C4-2B (cell line): ENCODE data around the gene PSMB10.
"Not testable (repeated sequence)": the region's sequence is repeated elsewhere in the genome, so short reads cannot be mapped to it uniquely, and the experiment has no call there.

Experiments
- H3K27ac ChIP-seq: fragments of 450-650 bp; 2 replicates; pipeline ENCODE4 v1.5.1; 2017
- ZFX ChIP-seq: fragments of 450-650 bp; IDR thresholded peaks from 2 replicates; pipeline ENCODE4 v1.6.1; 2017
- TF ChIP-seq, protein P1 (sequence below): fragments of 450-650 bp; conservative IDR thresholded peaks from 2 replicates; pipeline ENCODE4 v1.5.1; 2017; ENCODE audit warnings: mild to moderate bottlenecking

The PSMB10 gene

DNA sequence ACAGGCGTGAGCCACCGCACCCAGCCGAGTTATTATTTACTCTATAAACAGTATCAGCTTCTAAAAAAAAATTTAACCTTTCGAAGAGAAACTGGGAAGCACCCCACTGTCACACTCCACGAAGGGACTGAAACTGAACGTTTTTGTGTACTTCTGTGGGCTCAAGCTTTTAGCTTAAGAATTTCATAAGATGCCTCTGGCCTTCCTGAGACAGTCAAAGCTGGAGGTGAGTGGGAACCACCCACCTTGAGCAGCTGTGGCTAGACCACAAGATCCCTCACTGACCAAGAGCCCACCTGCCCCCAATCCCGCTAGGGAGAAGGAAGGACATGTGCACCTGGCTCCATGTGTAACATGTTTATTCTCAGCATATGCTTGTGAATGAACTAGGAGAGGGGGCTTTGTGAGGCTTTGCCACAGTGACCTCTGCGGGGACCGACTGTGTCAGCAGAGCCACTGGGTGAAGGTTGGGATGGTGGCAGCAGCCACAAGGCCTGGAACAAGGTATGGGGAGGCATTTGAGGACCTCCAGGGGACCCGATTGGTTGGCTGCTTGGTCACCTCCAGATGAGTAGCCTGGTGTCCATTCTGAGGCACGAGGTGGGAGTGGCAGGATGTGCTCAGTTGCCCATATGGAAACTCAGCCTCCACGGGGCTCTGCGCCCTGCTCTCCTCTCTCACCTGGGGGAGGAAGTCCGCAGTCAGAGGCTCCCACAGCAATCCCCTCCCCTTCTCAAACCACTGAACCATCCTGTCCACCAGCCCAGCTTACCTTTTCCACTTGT is 38.9 kb upstream of the PSMB10 start:
- H3K27ac ChIP-seq = no peak overlapping the region
- no peak for TF ChIP-seq ZFX
- TF ChIP-seq, protein P1, sequence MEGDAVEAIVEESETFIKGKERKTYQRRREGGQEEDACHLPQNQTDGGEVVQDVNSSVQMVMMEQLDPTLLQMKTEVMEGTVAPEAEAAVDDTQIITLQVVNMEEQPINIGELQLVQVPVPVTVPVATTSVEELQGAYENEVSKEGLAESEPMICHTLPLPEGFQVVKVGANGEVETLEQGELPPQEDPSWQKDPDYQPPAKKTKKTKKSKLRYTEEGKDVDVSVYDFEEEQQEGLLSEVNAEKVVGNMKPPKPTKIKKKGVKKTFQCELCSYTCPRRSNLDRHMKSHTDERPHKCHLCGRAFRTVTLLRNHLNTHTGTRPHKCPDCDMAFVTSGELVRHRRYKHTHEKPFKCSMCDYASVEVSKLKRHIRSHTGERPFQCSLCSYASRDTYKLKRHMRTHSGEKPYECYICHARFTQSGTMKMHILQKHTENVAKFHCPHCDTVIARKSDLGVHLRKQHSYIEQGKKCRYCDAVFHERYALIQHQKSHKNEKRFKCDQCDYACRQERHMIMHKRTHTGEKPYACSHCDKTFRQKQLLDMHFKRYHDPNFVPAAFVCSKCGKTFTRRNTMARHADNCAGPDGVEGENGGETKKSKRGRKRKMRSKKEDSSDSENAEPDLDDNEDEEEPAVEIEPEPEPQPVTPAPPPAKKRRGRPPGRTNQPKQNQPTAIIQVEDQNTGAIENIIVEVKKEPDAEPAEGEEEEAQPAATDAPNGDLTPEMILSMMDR = no peak

DNA sequence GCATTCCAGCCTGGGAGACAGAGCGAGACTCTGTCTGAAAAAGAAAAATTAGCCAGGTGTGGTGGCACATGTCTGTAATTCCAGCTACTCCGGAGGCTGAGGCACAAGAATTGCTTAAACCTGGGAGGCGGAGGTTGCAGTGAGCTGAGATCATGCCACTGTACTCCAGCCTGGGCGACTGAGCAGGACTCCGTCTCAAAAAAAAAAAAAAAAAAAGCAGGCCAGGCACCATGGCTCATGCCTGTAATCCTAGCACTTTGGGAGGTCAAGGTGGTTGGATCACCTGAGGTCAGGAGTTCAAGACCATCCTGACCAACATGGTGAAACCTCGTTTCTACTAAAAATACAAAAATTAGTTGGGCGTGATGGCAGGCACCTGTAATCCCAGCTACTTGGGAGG is 35.6 kb upstream of the PSMB10 start:
- H3K27ac ChIP-seq = not testable (repeated sequence)

DNA sequence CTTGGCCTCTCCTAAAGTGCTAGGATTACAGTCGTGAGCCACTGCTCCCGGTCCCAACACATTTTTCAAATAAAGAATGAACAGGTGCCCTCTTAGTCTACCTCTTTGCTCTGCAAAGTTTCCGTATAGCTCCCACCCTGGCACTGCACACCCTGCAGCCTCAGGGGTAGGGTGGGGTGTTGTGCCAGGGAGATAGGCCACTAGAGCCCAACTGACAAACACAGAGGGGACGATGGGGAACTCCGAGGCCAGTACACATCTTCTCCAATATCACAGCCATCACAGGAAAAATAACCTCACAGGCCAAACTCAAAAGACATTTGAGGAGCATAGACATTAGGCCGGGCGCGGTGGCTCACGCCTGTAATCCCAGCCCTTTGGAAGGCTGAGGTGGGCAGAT is 34.5 kb upstream of the PSMB10 start:
- TF ChIP-seq ZFX = no peak
- TF ChIP-seq, protein P1 = no peak
- H3K27ac ChIP-seq = no peak overlapping the region

DNA sequence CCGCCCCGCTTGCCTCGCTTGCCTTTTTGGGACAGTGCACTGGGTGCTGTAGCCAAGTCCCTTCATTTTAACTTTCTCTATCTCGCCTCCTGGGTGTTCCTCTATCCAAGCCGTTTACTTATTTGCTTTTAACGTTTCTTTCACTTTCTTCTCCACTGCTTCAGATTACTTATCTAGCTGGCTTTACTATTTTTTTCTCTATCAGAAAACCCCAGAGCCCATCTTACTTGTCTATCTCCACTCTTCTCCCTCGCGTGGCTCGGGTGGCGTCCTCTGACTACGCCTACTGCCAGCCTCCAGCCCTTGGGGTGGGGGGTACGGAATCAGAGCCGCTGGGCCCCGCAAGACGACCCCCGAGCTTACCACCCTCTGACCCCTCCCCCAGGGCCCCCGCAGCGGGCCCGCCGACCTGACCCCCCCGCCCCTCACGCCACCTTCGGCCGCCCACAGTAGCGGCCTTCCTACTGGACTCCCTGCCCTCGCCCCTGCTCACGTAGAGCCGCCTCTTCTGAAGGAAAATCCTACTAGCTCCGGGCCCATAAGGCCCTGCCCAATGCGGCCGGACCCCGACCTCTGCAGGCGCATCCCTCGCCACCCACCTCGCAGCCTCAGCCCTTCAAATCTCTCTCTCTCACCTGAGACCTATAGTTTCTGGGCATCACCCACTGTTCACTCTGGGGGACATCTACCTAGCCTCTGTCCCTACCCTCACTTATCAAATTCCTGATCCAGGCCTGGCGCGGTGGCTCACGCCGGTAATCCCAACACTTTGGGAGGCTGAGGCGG is 32.8 kb upstream of the PSMB10 start:
- H3K27ac ChIP-seq = no peak overlapping the region
- TF ChIP-seq ZFX = no peak
- TF ChIP-seq, protein P1 = no peak

DNA sequence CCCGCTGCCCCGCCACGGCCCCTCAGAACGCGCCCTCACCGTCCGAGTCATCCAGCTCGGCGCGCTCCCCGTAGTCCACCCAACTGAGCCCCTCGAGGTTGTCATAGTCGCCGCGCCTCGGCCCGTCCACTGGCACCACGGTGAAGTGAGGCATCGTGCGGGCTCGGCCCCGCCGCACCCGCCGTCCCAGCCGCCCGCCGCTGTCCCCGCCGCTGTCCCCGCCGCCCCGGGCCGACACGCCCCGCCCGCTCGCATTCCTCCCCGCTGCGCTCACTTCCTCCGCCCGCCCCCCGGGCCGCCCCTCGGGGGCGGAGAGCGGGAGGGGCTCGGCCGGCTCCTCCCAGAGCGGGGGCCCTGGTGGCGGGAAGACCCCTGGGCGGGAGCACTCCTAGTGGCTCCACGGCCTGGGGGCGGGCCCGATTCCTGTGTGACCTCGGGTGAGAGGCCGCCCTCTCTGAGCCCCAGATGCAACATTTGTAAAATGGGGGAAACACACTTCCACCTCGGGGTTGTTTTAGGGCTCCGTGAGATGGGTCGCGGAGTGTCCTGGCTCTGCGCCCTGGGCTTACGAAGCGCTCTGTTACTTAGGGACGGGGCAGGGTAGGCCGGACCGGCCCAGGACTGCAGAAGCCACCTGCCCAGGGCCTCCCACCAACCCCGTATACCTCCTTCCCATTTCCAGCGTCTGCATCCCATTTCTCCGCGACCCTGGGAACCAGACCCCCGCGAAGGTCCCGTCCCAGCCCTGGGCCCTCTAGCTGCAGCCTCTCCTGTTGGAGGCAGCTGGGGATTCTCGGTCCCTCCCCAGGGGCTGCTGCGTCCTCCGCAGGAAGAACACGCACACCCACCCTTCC is 32.0 kb upstream of the PSMB10 start, which contains the start of gene SLC12A4:
TSS of gene SLC12A4 (minus strand) at position 238 of the 854 bp plus-strand sequence. CDS start at position 154, 84 bp downstream.
- H3K27ac ChIP-seq = no peak within 1 kb of the TSS
- TF ChIP-seq ZFX = no peak
- TF ChIP-seq, protein P1 = no peak

DNA sequence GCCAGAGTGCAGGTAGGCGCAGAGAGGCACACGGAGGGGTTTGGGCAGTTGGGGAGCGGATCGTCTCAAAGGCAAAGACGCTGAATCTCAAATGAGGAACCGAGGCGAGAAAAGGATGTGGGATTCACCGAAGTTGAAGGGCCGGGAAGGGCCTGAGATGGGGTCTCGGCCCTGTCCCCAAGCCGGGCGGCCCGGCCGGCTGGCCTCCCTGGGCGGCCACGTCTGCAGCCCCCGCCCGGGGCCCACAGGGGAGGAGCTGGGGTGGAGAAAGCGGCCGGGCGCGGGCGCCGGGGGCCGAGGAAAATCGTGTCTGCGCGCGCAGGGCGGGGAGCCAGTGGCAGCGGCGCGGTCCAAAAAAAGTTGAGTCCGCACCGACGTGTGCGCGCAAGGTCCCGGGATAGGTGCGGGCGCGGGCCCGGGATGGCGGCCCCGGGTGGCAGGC is 31.3 kb upstream of the PSMB10 start:
- H3K27ac ChIP-seq = no peak overlapping the region
- TF ChIP-seq, protein P1 = no peak
- no peak for TF ChIP-seq ZFX

DNA sequence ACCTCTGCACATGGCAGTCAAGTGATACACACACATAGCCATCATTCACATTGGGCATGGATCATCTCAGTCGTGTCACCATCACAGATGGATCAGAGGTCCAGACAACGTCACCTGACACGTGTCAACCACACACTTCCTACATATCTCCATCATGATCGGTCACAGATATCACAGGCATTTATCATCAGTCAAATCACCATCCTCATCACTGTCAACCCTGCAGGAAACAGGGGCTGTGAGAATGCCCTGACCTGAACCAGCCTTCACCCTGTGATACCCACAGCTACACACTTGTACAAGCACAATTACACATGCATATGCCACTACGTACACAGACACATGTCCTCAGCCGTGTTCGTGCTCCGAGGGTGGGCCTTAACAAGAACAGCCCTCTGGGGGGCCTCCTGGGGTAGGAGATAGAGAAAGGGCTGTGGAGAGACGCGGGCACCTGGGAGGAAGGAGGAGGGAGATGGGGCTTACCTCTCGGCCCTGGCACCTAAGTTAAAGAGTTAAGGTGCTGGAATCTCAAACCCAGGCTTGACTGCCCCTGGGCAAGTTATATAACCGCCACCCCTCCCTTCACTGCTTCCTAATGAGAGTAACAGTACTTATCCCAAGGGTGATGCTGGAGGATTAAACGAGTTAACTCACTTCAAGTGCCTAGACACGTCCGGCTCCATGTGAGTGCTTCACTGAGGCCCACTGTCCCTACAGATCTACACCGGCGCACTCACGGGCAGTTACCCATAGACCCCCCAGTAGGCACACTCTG is 30.7 kb upstream of the PSMB10 start:
- H3K27ac ChIP-seq = no peak overlapping the region
- TF ChIP-seq, protein P1 = no peak
- TF ChIP-seq ZFX = no peak
